Heart left ventricle (tissue), 16 donors: ENCODE measurements around the gene TBC1D21. TPM values are rescaled to one million over a fixed set of nuclear protein-coding genes. Genes with fewer than 3 reads are reported as not detected.

Experiments used
- ATAC-seq, 4 donors: fragments of 200-7000 bp; cut with Tn5 transposase; one replicate each; pipeline ENCODE4 v1.9.1; 2020 to 2022; ENCODE audit warnings: moderate library complexity in 4 of 4, mild to moderate bottlenecking in 3 of 4, moderate number of reproducible peaks in 1 of 4
- DNase-seq, 5 donors: peaks; one replicate each; pipeline ENCODE4 v3.0.0-alpha.2; 2020
- H3K27ac ChIP-seq, 12 donors: fragments of 200-600 bp; sonication (generic) in 4 of 12; one replicate each; pipeline versions ENCODE4 v1.5.0 to v1.8.0; 2016 to 2022; ENCODE audit warnings: mild to moderate bottlenecking in 2 of 12
- H3K27me3 ChIP-seq, 9 donors: fragments of 200-600 bp; sonication (generic) in 2 of 9; one replicate each; pipeline versions ENCODE4 v1.5.1 to v1.8.0; 2016 to 2022; ENCODE audit warnings: mild to moderate bottlenecking in 3 of 9
- H3K36me3 ChIP-seq, 9 donors: fragments of 200-600 bp; sonication (generic) in 2 of 9; one replicate each; pipeline versions ENCODE4 v1.5.0 to v1.8.0; 2018 to 2022; ENCODE audit warnings: mild to moderate bottlenecking in 2 of 9
- H3K4me1 ChIP-seq, 12 donors: fragments of 200-600 bp; sonication (generic) in 4 of 12; one replicate each; pipeline versions ENCODE4 v1.5.0 to v1.8.0; 2016 to 2022; ENCODE audit warnings: mild to moderate bottlenecking in 3 of 12
- H3K4me3 ChIP-seq, 12 donors: fragments of 200-600 bp; sonication (generic) in 4 of 12; one replicate each; pipeline versions ENCODE4 v1.5.0 to v1.8.0; 2017 to 2022; ENCODE audit warnings: mild to moderate bottlenecking in 9 of 12, moderate library complexity in 4 of 12
- H3K9me3 ChIP-seq, 12 donors: fragments of 200-600 bp; sonication (generic) in 4 of 12; one replicate each; pipeline versions ENCODE4 v1.5.0 to v1.8.0; 2016 to 2022; ENCODE audit warnings: mild to moderate bottlenecking in 1 of 12
- POLR2A ChIP-seq, 2 donors: fragments of 450-650 bp; IDR thresholded peaks; one replicate each; pipeline ENCODE4 v1.6.1; 2017; ENCODE audit warnings: antibody characterized with exemption in 2 of 2, mild to moderate bottlenecking in 2 of 2, moderate library complexity in 2 of 2
- WGBS, 4 donors: extraction: QIAGEN DNeasy Blood & Tissue Kit in 2 of 4; methylation state at CpG; one replicate each; pipeline versions ENCODE4 v1.1.5 to v1.1.7; 2013 to 2018; 5-methylcytosine and 5-hydroxymethylcytosine counted together
- intact Hi-C, 10 donors: fragments of 100-400 bp; cut with DNase I; formaldehyde crosslinking; loops; one replicate each; pipeline versions ENCODE4 v1.11.1 to v1.14.2; 2022
- polyA plus RNA-seq, 2 donors: library from polyadenylated mRNA; stranded (reverse); fragments of 200-250 nt; gene quantifications; one replicate each; pipeline ENCODE4 v1.2.3, GENCODE V29; 2013
- total RNA-seq, 9 donors: library from RNA; depleted of rRNA in 2 of 9; stranded (reverse); fragments of >200 nt in 2 of 9; fragmentation: NEBNext Ultra II Directional in 3 of 9; extraction: Animal tissue kit (Norgen Biotek cat#: 25700) in 3 of 9; gene quantifications; one replicate each; pipeline versions ENCODE4 v1.1.0 to v1.2.4, GENCODE V29; 2016 to 2023
- TF ChIP-seq, protein P1 (sequence below), 12 donors: fragments of 200-600 bp; sonication (generic) in 4 of 12; IDR thresholded peaks; one replicate each; pipeline versions ENCODE4 v1.5.0 to v1.8.0; 2018 to 2022; ENCODE audit warnings: antibody characterized with exemption in 12 of 12, mild to moderate bottlenecking in 5 of 12
- donor health status: ischemic (EF 13 %, LVEDD 7.1; RV severe dilation, severe dysfunction).
- donor health status: healthy with polysubstance abuse.
- donor health status: DM: no; HTN: yes; CAD: no.
- donor health status: DM: no; HTN: no; CAD: no.
- donor health status: ischemic (EF 25% LVEDD 6.9; RV normal size, moderate dysfunction).
- donor health status: ischemic (EF 25% LVEDD 5.7; RV mildly dilated, moderate dysfunction).
- donor health status: healthy.
- donor health status: DM: yes; HTN: yes; CAD: no.
- donor health status: ischemic (EF 35%, LVEDD 5.7; RV mildly dilated, moderate dysfunction).
- donor health status: nonischemic (EF 11% LVEDD 7.7; RV severe dilation, severe dysfunction).
- donor health status: DM: yes; HTN: yes; CAD: no.
- donor health status: PGD.
- donor health status: ischemic (EF 29% LVEDD 5.4; RV normal size, mild dysfunction).
- donor health status: nonischemic (EF 23%, LVEDD 6.1; RV moderate dilation, normal function).

Gene TBC1D21
- total and polyA plus RNA-seq, 11 donors: not detected

DNA sequence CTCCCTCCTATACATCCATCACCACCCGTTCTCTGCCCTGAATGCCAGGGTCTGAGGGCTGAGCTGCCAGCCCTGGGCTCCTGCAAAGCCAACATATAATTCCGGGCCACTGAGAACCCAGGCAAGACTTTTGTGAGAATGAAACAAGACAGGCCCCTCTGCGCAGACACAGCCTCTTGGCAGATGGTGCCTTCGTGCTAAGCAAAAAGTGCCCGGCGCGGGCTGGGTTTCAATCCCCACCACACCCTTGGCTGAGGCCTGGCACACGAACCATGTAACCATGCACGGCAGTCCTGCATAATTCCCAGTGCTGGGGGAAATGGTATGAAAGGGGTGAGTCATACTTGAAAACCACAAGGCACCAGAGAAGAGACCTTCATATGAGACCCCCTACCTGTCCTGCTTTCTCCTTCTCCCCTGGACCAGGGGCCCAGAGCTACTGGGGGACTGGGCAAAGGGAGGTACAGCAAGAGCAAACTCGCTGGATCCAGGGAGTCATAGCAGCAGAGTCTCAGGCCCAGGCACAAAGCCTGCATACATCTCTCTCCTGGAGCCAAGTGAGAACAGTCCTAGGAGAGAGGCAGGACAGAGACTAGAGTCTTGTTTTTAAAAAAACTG, 26.8 kb downstream of the TBC1D21 start:
- WGBS, 4 donors: 81 to 88% (median 85%) methylated on average over 9 to 10 of the region's 10 CpGs
- Histone ChIP-seq H3K4me1 (peaks cover 0 to 2% (median 0%) of the 10 kb centered on the region in 12 donors), H3K4me3 (no peak overlapping the region), H3K27me3 (no peaks in the 10 kb centered on the region), H3K27ac (no peak overlapping the region), H3K9me3 (no peaks in the 10 kb centered on the region), H3K36me3 (no peaks in the 10 kb centered on the region)
- intact Hi-C loops: loop anchor here in 3 of 10 donors (10.0 kb wide), 2 partner anchors 175 to 185 kb away; no protein-coding TSS in a partner anchor
- TF ChIP-seq POLR2A (IDR thresholded peaks at IDR 0.05): no peak
- TF ChIP-seq, protein P1, sequence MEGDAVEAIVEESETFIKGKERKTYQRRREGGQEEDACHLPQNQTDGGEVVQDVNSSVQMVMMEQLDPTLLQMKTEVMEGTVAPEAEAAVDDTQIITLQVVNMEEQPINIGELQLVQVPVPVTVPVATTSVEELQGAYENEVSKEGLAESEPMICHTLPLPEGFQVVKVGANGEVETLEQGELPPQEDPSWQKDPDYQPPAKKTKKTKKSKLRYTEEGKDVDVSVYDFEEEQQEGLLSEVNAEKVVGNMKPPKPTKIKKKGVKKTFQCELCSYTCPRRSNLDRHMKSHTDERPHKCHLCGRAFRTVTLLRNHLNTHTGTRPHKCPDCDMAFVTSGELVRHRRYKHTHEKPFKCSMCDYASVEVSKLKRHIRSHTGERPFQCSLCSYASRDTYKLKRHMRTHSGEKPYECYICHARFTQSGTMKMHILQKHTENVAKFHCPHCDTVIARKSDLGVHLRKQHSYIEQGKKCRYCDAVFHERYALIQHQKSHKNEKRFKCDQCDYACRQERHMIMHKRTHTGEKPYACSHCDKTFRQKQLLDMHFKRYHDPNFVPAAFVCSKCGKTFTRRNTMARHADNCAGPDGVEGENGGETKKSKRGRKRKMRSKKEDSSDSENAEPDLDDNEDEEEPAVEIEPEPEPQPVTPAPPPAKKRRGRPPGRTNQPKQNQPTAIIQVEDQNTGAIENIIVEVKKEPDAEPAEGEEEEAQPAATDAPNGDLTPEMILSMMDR (IDR thresholded peaks at IDR 0.05): no peak
- ATAC-seq (no peak), DNase-seq (peak in 1 of 5 donors; percentile 14)

DNA sequence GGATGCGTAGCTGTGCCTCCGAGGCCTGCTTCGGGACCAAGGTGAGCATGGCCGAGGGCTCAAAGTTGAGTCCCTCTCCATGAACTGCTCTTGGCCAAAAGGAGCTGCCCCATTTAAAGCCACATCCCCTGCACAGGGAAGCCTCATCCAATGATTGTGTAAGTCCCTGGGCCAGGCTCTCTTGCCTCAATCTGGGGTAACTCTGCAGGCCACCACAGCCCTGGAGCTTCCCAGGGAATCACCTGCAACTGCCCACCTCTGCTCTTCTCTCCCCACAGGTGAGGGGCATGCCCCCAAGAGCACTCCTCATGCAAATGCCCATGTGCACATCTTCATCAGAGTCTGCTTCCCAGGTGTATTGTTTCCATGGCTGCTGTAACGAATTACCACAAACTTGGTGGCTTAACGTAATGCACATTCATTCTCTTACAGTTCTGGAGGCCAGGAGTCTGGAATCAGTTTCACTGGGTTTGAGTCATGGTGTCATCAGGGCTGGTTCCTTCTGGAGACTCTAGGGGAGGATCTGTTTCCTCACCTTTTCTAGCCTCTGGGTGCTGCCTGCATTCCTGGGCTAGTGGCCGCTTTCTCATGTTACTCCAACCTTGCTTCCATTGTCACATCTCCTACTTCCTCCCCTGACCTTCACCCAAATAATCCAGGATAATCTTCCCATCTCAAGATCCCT, 27.9 kb downstream of the TBC1D21 start:
- no peaks in the 10 kb centered on the region for H3K36me3 ChIP-seq
- intact Hi-C loops: loop anchor here in 3 of 10 donors (10.0 kb wide), 2 partner anchors 176 to 186 kb away; no protein-coding TSS in a partner anchor
- no peak overlapping the region for H3K4me3 ChIP-seq
- no peaks in the 10 kb centered on the region for H3K27me3 ChIP-seq
- ATAC-seq: no peak
- peaks cover 0 to 2% (median 0%) of the 10 kb centered on the region in 12 donors for H3K4me1 ChIP-seq
- no peaks in the 10 kb centered on the region for H3K9me3 ChIP-seq
- WGBS, 4 donors: 85 to 96% (median 91%) methylated on average over 7 of the region's 7 CpGs
- no peak overlapping the region for H3K27ac ChIP-seq
- peak in 1 of 5 donors; percentile 4 for DNase-seq
- TF ChIP-seq POLR2A (IDR thresholded peaks at IDR 0.05): no peak
- TF ChIP-seq, protein P1 (IDR thresholded peaks at IDR 0.05): no peak

DNA sequence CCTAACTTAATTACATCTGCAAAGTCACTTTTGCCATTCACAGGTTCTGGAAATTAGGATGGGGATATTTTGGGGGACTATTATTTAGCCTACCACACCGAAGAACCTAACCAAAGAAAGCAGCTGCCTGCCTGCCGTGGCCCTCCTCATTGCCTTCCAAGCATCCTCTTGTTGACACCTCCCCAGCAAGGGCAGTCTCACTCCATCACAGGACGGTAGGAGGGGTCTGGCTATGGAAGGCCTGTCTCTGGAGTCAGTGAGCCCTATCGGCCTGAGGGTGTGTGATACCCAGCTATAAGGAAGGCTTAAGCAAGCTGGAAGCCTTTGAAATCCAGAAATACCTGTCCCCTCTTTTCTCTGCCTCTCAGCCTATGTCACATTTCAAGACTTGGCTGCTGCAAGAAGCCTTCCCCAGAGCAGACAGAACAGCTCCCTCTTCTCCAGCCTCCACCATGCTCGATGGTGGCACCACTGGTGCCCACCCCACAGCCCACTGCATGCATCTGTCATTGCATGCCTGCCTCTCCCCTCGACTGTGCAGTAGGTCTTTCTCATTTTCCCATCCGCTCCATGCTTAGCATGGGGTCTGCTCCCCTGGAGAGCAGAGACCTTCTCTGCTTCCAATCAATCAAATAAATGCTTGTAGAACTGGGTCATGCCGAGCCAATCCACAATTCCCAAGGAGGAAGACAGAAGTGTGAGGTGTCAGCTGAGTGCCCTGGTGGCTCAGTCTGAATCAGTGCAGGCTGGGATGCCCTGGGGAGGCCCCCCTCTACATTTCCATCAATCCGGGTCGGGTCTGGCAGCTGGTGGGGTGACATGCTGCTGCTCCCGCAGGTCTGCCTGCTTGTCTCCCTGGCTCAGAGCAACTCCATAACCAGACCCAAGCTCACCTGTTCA, 29.0 kb downstream of the TBC1D21 start:
- Histone ChIP-seq H3K36me3 (no peaks in the 10 kb centered on the region), H3K9me3 (no peaks in the 10 kb centered on the region), H3K27ac (no peak overlapping the region), H3K4me1 (peaks cover 0 to 10% (median 0%) of the 10 kb centered on the region in 12 donors), H3K27me3 (no peaks in the 10 kb centered on the region), H3K4me3 (no peak overlapping the region)
- 61 to 67% (median 64%) methylated on average over 11 of the region's 11 CpGs for WGBS, 4 donors
- intact Hi-C loops: loop anchor here in 3 of 10 donors (10.0 kb wide), 2 partner anchors 178 to 188 kb away; no protein-coding TSS in a partner anchor
- ATAC-seq (no peak), DNase-seq (peak in 1 of 5 donors; percentile 2)
- TF ChIP-seq POLR2A (IDR thresholded peaks at IDR 0.05): no peak

DNA sequence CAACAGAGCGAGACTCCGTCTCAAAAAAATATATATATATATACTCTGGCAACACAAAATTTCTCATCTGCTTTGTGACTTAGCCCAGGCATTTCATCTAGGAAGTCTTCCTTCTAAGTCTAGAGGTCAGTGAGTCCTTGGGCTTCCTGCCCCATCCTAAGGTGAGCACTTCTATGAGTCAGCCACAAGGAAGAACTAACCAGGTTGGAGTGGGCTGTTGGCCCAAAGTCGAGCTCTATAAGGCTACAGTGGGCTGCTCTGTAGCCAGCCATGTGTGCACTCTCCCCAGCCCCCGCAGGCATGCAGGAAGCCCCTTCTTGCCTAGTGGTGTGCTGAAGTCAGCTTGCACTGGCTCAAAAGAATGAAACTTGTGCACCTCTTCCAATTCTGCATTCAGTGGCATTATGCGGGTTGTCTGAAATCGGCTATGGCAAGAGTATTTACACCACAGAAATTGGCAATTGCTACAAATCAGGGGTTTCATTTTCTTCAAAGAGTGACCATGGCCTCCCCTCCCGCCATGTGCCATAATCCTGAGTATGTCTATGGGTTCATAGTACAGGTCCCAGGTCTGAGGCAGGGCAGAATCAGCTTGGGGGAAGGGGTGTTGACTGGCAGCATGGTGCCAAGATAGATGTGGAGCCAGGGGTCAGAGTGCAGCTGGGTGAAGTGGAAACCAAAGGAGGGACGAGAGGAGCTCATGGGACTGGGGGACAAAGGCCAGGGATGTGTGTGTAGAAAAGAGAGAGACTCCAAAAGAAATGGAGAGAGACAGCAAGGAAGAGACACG, 30.9 kb downstream of the TBC1D21 start:
- H3K9me3 ChIP-seq: no peaks in the 10 kb centered on the region
- intact Hi-C loops: loop anchor here in 3 of 10 donors (10.0 kb wide), 2 partner anchors 179 to 189 kb away; no protein-coding TSS in a partner anchor
- no peaks in the 10 kb centered on the region for H3K36me3 ChIP-seq
- no peak overlapping the region for H3K27ac ChIP-seq
- no peak for TF ChIP-seq POLR2A (IDR thresholded peaks at IDR 0.05)
- TF ChIP-seq, protein P1 (IDR thresholded peaks at IDR 0.05): no peak
- DNase-seq (peak in 1 of 5 donors; percentile 4), ATAC-seq (no peak)
- H3K27me3 ChIP-seq: no peaks in the 10 kb centered on the region
- no peak overlapping the region for H3K4me3 ChIP-seq
- H3K4me1 ChIP-seq: peaks cover 0 to 17% (median 5%) of the 10 kb centered on the region in 12 donors
- WGBS, 4 donors: 86 to 92% (median 89%) methylated on average over 8 to 9 of the region's 9 CpGs
